ENCODE results near the gene ICAM1.

- no peak for TF ChIP-seq JUN (IDR thresholded peaks at IDR 0.05)
- no peak for TF ChIP-seq EHF (CRISPR knock-in tag; IDR thresholded peaks at IDR 0.05)
- TF ChIP-seq CTCF (IDR thresholded peaks at IDR 0.05): no peak
- no peak for TF ChIP-seq CEBPB (IDR thresholded peaks at IDR 0.05)
- TF ChIP-seq POLR2A (IDR thresholded peaks at IDR 0.05; ENCODE audit: low read length): no peak
- TF ChIP-seq HOXA7 (CRISPR knock-in tag; IDR thresholded peaks at IDR 0.05): no peak
- TF ChIP-seq MAX (IDR thresholded peaks at IDR 0.05): no peak
- TF ChIP-seq MAZ (IDR thresholded peaks at IDR 0.05; ENCODE audit: borderline replicate concordance, low read depth, low read length): no peak
Measured at GRCh38 chr19:10283301-10284064, 12.6 kb downstream of the ICAM1 start.
